AG08396 (cell line): ENCODE measurements around the gene PLXNB3.

Experiments used
- DNase-seq: peaks from one replicate; pipeline ENCODE4 v3.0.0; 2012; ENCODE audit warnings: low spot score, mixed read lengths

PLXNB3 gene

DNA sequence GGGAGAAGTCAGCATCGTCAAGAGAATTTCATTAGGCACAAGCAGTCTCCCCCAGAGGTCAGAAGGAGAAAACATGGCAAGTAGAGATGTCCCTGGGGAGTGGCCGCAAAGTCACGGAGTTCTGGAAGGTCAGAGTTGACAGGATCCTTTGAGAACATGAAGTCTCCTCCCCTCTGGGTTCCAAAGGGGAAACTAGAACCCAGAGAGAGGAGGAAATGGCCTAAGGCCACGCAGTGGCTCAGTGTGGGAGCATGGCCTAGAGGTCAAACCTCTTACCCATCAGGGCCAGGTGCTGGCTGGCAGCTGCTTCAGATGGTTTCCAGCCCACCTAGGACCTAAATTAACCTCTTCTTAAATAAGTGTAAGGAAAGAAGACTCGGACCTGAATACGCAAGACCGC lies 29.2 kb downstream of the PLXNB3 start:
- no peak for DNase-seq

GRCh38 chrX:153794018-153794896 lies 30.2 kb downstream of the PLXNB3 start, which contains the start of the genes IDH3G and SSR4:
TSS of gene IDH3G (minus strand) at chrX:153794375. CDS start at chrX:153794326, 49 bp downstream.
TSS of gene SSR4 (plus strand) at chrX:153794668. CDS start at chrX:153794688, 20 bp downstream.
- DNase-seq, result peak; percentile 98

DNA sequence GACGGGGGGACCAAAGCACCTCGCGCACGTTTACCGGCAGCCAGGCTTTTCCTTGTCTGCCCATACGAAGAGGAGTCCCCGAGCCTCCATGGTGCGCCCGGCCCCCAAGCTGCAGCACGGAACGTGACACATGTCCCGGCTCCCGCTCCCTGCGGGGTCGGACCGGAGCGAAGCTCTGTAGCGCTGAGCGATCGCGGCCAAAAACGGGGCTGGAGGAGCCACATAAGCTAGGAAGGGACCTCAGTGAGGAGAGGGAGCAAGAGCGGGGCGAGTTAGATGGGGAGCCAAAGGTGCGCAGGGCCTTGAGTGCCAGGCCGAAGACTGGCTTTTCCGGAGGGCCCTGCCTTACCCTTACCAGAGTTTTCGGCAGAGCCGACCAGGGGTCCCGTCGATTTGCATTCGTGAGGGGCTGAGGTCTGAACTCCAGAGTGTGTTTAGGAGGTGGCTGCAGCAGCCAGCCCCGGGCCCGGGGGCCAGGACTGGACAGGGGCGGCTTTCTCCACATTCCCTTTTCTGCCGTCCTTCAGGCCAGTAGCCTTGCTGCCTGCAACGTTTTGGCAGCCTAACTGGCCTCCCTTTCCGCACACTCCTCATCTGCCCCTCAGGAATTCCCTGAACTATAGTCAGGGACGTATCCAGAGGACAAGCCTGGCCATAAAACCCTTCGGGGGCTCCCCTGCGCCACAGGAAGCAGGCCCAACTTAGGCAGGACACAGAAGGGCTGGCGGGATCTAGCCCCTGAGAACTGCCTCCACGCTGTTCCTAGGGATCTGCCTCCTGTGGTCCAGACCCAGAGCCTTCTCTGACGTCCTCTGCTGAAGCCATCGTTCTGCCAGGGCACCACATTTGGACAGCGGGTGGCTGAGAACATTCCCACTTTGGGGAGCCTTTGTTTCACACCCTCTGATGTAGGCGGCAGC lies 31.1 kb downstream of the PLXNB3 start:
- no peak for DNase-seq

DNA sequence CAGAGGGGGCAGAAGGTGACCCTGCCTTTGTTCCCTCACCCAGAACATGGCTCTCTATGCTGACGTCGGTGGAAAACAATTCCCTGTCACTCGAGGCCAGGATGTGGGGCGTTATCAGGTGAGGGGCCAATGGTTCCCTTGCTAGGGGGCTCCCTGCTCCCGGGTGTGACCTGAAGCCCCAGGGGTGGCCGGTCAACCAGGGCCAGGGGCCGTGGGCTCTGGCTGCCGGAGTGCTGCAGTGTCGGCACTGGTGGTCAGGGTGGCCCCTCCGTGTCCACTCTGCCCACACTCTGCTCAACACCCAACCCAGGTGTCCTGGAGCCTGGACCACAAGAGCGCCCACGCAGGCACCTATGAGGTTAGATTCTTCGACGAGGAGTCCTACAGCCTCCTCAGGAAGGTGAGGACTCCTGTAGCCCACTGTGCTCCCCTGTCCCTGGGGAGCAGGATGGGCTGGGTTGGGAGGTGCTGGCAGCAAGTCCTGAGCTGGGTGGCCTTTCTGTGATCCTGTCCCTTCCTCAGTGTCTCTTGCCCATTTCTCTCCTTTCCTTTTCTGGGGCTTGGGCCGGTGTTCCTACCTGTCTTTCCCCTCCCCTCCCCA lies 33.5 kb downstream of the PLXNB3 start:
- DNase-seq, result no peak

GRCh38 chrX:153799326-153799725 lies 35.3 kb downstream of the PLXNB3 start:
- DNase-seq, result no peak

DNA sequence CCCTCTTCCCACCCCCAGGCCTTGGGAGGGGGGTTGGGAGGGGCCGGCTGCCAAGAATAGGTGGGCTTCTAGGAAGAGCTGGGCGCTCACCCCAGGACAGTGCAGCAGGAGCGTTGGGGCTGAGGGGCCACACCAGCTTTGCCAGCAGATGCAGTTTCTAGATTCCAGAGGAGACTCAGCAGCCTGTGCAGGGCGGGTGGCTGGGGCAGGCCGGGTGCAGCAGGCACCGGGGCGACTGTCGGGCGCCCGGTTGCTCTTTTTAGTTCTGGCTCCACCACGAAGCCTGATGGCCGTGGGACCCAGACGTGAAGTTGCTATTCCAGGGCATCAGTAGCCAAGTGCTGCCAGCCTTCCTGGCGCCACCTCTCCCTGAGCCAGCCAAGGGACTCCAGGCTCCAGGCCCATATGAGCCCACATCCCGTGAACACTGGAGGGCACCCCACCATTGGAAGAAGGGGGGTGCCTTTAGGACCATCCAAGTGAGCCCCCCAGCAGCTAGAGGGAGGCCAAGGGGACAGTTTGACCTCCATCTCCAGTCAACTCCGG lies 36.2 kb downstream of the PLXNB3 start:
- no peak for DNase-seq

DNA sequence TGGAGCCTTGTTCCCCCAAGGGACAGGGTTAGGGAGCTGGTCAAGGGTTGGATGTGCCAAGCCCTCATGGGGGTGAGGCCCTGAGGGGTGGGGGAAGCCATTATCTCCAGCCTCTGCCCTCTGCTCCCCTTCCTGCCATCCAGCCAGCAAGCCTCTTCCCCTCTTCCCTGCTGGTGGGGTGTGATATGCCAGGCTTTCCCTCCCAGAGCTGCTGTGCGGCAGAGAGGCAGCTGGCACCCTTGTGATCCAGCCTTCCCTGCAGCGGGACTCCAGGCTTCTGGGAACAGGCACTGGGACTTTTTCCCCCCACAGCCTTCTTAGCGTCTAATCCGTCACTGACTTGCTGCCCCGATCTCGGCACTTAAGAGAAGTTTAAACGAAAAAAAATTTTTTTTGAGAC lies 36.7 kb downstream of the PLXNB3 start:
- no peak for DNase-seq

- no peak for DNase-seq
These were observed 37.6 kb downstream of the PLXNB3 start for GRCh38 chrX:153801669-153802068.

DNA sequence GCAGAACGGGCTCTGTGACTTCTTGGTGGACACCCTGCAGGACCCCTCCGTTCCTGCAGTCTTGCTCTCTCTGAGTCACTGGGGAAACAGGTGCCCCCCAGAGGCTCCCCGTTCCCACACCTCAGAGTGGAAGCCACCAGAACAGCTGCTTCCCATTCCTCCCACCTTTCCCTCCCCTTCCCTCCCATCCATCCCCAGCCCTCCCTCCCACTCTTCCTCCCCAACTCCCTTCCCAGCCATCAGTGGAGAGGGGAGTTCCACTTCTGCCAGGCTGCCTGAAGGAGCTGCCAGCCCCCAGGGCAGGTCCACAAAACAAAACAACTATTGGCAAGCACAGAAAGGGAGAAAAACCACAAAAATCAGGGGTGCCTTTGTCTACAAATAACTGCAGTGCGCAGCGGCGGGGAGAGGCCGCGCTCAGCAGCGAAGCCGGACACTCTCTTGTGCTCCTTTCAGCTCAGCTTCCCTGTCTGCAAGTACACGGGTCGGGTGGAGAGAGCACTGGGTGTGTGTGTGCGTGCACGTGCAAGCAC lies 38.5 kb downstream of the PLXNB3 start:
- no peak for DNase-seq

DNA sequence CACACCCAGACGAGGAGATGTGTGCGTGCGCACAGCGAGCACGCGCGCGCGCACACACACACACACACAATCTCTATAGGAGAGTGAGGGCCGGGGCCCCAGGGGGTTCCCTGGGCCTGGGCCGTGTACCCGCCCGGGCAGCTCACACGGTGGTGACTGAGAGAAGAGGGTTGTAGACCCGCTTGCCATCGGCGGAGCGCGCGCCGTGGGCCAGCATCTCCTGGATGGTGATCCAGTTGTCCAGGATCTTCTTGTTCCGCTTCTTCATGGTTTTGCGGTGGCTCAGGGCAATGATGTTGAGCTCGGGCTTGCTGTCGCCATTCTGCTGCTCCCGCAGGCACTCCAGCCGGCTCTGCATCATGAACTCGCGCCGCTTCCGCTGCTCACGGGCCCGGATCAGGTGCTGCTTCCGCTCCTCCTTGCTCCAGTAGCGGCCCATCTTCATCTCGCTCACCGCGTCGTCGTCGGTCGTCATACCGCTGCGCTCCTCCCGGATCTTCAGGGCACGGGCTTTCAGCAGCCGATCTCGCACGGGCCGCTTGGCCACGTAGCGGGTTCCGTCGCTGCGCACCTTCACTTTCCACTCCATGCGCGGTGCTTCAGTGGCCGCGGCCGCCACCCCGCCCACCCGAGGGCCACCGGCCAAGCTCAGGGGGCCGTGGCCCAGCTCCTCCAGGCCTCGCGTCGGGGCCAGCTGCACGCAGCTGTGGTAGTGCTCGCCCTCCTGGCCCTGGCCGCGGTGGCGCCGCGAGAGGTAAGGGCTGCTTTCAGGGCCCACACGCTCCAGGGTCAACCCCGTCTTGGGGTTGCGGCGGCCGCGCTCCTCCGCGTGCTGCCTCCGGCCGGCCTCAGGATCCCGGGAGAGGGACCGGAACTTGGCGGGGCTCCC lies 39.4 kb downstream of the PLXNB3 start:
- no peak for DNase-seq

DNA sequence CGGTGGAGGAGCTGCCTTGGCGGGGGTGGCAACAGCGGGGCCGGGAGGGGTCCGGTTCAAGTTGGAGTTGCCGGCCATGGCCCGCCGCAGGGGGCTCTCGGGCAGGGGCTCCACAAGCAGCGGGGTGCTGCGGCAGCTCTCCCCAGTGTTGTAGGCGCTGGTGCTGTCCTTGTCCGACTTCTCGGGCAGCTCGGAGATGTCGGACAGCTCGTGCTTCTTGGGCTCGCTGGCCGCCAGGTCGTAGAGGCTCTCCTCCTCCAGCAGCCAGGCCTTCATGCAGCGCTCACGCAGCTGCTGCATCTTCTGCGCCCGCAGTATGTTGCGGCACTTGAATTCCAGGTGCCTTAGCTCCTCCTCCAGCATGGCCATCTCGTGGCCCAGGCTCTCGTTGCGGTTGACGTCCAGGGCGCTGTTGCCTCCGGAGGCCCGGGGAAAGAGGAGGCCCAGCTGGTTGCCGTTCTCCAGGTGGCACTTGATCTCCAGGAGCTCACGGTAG lies 40.1 kb downstream of the PLXNB3 start:
- DNase-seq, result no peak

GRCh38 chrX:153804621-153805020 lies 40.6 kb downstream of the PLXNB3 start:
- DNase-seq, result no peak

GRCh38 chrX:153805436-153805835 lies 41.4 kb downstream of the PLXNB3 start:
- no peak for DNase-seq

GRCh38 chrX:153806999-153807575 lies 43.0 kb downstream of the PLXNB3 start:
- no peak for DNase-seq

DNA sequence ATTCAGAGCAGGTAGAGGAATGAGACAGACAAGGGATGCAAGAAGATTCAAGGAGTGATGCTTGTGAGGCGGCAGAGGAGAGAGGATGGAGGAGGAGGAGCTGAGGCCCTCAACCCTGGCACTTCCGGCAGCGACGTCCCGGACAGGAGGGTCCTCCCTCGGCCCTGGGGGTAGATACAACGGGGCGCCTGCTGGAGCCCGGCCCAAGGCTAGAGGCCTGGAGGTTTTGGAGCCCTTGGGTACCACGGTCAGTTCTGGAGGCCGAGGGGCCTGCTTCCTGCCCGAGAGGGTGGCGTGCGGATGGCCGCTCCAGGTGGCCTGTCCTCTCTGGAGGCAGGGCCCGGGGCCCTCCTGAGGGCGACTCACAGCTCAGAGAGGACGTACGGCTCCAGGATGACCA lies 43.9 kb downstream of the PLXNB3 start:
- no peak for DNase-seq

DNA sequence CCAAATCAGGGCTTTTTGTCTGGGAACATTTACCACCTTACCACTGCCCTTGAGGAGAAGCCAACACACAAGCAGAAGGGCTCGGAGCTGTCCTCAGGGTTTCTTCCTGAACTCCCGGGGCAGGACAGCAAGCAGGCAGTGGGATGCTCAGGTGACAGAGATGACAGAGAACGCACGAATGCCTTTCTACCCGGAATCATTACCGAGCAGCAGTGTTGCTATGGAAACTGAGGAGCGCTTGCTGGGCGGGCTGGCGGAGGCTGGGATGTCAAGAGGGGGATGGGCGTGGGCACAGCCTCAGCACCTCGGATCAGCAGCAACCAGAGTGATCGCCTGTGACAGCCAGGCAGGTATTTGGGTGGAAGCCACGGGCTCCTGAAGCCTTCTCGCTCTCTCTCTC lies 48.2 kb downstream of the PLXNB3 start:
- DNase-seq, result no peak

DNA sequence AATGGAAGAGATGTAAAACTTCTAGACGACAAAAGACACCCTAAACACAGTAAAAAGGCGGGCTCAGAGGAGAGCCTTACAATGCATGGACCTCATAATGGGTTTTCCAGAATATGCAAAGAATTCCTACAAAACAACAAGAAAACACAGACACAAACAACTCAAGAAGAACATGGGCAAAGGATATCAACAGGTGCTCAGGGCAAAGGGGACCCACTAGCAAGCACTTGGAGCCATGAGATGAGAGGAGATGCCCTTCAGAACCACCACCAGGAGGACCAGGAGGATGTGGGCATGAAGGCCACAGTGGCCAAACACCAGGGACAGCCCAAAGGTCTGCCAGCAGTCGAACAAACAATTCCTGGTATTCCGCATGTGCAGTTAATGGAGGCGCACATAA lies 49.1 kb downstream of the PLXNB3 start:
- DNase-seq, result no peak

DNA sequence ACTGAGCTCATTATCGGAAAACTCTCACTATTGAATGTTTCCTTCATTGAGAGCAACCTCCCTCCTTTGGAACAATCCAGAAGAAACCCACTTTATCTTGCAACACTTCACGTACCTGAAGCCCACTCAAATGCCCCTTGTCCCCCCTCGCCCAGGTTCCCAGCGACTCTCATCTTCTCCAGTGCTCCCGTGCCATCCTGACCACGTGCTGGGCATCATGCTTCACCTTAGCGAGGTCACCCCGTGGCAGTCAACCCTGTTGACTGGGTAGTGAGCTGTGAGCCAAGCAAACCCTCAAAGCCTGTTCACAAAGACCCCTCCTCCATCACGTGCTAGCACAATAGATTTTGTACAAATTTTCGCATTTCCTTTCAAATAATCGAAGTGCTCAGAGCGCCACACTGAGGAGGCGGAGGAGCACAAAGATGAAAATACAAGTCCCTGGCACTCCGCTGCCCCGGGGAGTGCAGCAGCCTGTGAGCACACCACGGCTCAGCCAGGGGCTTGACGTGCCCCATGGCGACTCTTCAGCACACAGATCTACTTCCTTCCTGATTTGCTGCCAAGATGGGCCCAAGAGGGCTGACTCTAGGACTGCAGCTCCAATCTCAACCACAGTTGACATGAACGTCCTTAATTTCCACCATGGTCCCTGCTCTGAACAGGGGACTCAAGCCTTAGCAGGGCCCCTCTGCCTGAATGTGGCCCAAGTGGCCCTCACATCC lies 50.7 kb downstream of the PLXNB3 start:
- no peak for DNase-seq
